ENCODE measurements around the gene KRT80.

KRT80 gene

GRCh38 chr12:52197371-52198231, 5.8 kb upstream of the KRT80 start:
- DNase-seq = no peak

GRCh38 chr12:52195065-52195730, 3.4 kb upstream of the KRT80 start:
- no peak for DNase-seq

GRCh38 chr12:52193991-52194390, 2.2 kb upstream of the KRT80 start:
- DNase-seq = no peak

GRCh38 chr12:52193532-52193931, 1.7 kb upstream of the KRT80 start:
- no peak for DNase-seq

GRCh38 chr12:52190860-52191729, 719 bp downstream of the KRT80 start:
- no peak for DNase-seq

GRCh38 chr12:52189376-52190174, 2.2 kb downstream of the KRT80 start:
- DNase-seq = no peak

GRCh38 chr12:52188658-52189057, 3.2 kb downstream of the KRT80 start:
- DNase-seq = no peak

- no peak for DNase-seq
These were observed 4.2 kb downstream of the KRT80 start for GRCh38 chr12:52187640-52188039.

GRCh38 chr12:52187206-52187605, 4.6 kb downstream of the KRT80 start:
- DNase-seq = no peak

GRCh38 chr12:52186118-52186840, 5.5 kb downstream of the KRT80 start:
- DNase-seq = no peak

- DNase-seq = no peak
These were observed 6.3 kb downstream of the KRT80 start for GRCh38 chr12:52185400-52185967.

GRCh38 chr12:52184813-52185212, 7.0 kb downstream of the KRT80 start:
- no peak for DNase-seq

- no peak for DNase-seq
These were observed 7.8 kb downstream of the KRT80 start for GRCh38 chr12:52183971-52184370.

- DNase-seq = no peak
These were observed 8.3 kb downstream of the KRT80 start for GRCh38 chr12:52183544-52183910.

- no peak for DNase-seq
These were observed 8.8 kb downstream of the KRT80 start for GRCh38 chr12:52182898-52183543.

GRCh38 chr12:52182384-52182783, 9.4 kb downstream of the KRT80 start:
- no peak for DNase-seq

- DNase-seq = no peak
These were observed 10.1 kb downstream of the KRT80 start for GRCh38 chr12:52181746-52182145.

GRCh38 chr12:52180971-52181628, 10.7 kb downstream of the KRT80 start:
- no peak for DNase-seq

GRCh38 chr12:52179396-52179973, 12.3 kb downstream of the KRT80 start:
- DNase-seq = no peak

- no peak for DNase-seq
These were observed 12.8 kb downstream of the KRT80 start for GRCh38 chr12:52178984-52179383.
